ENCODE measurements around the gene RAX. TPM values are rescaled to one million over a fixed set of nuclear protein-coding genes. Genes with fewer than 3 reads are reported as not detected.

RAX gene
- total RNA-seq, 1 experiment from 2014 or later: 0.94 TPM

GRCh38 chr18:59219672-59220163 lies 53.5 kb downstream of the RAX start, which contains the start of gene GRP (continued):
- TF ChIP-seq NR1H2 (CRISPR knock-in tag; IDR thresholded peaks at IDR 0.05) (no peak), GABPB1 (CRISPR knock-in tag; IDR thresholded peaks at IDR 0.05) (no peak)

- TF ChIP-seq ZNF416 (CRISPR knock-in tag; IDR thresholded peaks at IDR 0.05) (no peak), ZBTB21 (CRISPR knock-in tag; IDR thresholded peaks at IDR 0.05; ENCODE audit: borderline replicate concordance) (no peak), SMAD4 (CRISPR knock-in tag; IDR thresholded peaks at IDR 0.05) (no peak), NR2C2 (CRISPR knock-in tag; IDR thresholded peaks at IDR 0.05) (no peak), KAT7 (CRISPR knock-in tag; IDR thresholded peaks at IDR 0.05; ENCODE audit: borderline replicate concordance) (no peak), CBFB (CRISPR knock-in tag; IDR thresholded peaks at IDR 0.05; ENCODE audit: low read depth) (no peak), ZNF121 (CRISPR knock-in tag; IDR thresholded peaks at IDR 0.05) (no peak), EMX1 (CRISPR knock-in tag; IDR thresholded peaks at IDR 0.05) (no peak)
- TF ChIP-seq, protein P1, sequence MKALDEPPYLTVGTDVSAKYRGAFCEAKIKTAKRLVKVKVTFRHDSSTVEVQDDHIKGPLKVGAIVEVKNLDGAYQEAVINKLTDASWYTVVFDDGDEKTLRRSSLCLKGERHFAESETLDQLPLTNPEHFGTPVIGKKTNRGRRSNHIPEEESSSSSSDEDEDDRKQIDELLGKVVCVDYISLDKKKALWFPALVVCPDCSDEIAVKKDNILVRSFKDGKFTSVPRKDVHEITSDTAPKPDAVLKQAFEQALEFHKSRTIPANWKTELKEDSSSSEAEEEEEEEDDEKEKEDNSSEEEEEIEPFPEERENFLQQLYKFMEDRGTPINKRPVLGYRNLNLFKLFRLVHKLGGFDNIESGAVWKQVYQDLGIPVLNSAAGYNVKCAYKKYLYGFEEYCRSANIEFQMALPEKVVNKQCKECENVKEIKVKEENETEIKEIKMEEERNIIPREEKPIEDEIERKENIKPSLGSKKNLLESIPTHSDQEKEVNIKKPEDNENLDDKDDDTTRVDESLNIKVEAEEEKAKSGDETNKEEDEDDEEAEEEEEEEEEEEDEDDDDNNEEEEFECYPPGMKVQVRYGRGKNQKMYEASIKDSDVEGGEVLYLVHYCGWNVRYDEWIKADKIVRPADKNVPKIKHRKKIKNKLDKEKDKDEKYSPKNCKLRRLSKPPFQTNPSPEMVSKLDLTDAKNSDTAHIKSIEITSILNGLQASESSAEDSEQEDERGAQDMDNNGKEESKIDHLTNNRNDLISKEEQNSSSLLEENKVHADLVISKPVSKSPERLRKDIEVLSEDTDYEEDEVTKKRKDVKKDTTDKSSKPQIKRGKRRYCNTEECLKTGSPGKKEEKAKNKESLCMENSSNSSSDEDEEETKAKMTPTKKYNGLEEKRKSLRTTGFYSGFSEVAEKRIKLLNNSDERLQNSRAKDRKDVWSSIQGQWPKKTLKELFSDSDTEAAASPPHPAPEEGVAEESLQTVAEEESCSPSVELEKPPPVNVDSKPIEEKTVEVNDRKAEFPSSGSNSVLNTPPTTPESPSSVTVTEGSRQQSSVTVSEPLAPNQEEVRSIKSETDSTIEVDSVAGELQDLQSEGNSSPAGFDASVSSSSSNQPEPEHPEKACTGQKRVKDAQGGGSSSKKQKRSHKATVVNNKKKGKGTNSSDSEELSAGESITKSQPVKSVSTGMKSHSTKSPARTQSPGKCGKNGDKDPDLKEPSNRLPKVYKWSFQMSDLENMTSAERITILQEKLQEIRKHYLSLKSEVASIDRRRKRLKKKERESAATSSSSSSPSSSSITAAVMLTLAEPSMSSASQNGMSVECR (CRISPR knock-in tag; IDR thresholded peaks at IDR 0.05; ENCODE audit: borderline replicate concordance): no peak
- TF ChIP-seq, protein P2, sequence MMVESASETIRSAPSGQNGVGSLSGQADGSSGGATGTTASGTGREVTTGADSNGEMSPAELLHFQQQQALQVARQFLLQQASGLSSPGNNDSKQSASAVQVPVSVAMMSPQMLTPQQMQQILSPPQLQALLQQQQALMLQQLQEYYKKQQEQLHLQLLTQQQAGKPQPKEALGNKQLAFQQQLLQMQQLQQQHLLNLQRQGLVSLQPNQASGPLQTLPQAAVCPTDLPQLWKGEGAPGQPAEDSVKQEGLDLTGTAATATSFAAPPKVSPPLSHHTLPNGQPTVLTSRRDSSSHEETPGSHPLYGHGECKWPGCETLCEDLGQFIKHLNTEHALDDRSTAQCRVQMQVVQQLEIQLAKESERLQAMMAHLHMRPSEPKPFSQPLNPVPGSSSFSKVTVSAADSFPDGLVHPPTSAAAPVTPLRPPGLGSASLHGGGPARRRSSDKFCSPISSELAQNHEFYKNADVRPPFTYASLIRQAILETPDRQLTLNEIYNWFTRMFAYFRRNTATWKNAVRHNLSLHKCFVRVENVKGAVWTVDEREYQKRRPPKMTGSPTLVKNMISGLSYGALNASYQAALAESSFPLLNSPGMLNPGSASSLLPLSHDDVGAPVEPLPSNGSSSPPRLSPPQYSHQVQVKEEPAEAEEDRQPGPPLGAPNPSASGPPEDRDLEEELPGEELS (CRISPR knock-in tag; IDR thresholded peaks at IDR 0.05): no peak
- Mint-ChIP-seq H3K36me3 (no peaks in the 10 kb centered on the region), H3K4me3 (no peak overlapping the region), H3K27me3 (ENCODE audit: low read depth) (peaks cover 94% of the 10 kb centered on the region), H3K27ac (no peak overlapping the region), H3K9me3 (no peaks in the 10 kb centered on the region), H3K4me1 (peaks cover 19% of the 10 kb centered on the region)
- ChIA-PET POLR2A (no interaction called here), CTCF (interaction anchor here (0.7 to 1.1 kb wide), 3 partner anchors 10 to 547 kb away, joined by 3 read pairs; partner anchors contain the start of gene MALT1)
- ATAC-seq (no peak), DNase-seq (ENCODE audit: low spot score) (no peak)
Observed at GRCh38 chr18:59218018-59218417, 55.2 kb downstream of the RAX start.

Other genes starting within 250 kb of the RAX start
- gene SEC11C, start 133.6 kb downstream of the RAX start, total RNA-seq (2021): 44.3 to 49.5 TPM (median 45.9 TPM) in 3 replicates
- 0.22 TPM in 1 of 3 replicates, not detected in the others for gene GRP, start 53.3 kb downstream of the RAX start, total RNA-seq (2021)
- not detected in 3 replicates for gene CPLX4, start 45.2 kb upstream of the RAX start, total RNA-seq (2021)
- 77.3 to 84.0 TPM (median 78.7 TPM) in 3 replicates for gene LMAN1, start 85.8 kb upstream of the RAX start, total RNA-seq (2021)